HG03103 (cell line): Measurements from ENCODE around the gene TUBA1A.
"Not testable (repeated sequence)": the region's sequence is repeated elsewhere in the genome, so short reads cannot be mapped to it uniquely, and the experiment has no call there.

Source experiments
- ATAC-seq: cut with Tn5 transposase; IDR thresholded peaks from one replicate; pipeline ENCODE4 v1.9.1; 2021; ENCODE audit warnings: low read depth; ENCODE audit not compliant: unreplicated experiment

The TUBA1A gene

GRCh38 chr12:49201595-49202295 lies 12.9 kb upstream of the TUBA1A start:
- ATAC-seq = no peak

- ATAC-seq = no peak
These were observed 12.2 kb upstream of the TUBA1A start for GRCh38 chr12:49200919-49201594.

GRCh38 chr12:49198431-49199155 lies 9.7 kb upstream of the TUBA1A start:
- ATAC-seq = no peak

DNA sequence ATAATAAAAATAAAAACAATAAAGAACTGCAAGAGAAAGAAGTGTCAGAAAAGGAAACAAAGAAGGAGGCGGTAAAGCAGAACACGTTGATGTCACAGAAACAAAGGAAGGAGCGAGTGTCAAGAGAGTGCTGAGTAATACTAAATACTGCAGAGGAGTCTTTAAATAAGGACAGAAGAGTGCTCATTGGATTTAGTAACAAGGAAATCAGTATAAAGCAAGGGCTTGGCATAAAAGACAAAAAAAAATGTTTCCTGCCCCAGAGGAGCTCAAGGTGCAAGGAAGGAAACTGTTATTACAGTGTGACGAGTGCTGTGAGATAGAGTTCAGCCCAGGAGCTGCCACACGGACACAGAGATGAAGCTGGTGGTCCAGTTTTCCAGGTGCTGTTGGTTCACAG lies 8.4 kb upstream of the TUBA1A start:
- ATAC-seq = no peak

DNA sequence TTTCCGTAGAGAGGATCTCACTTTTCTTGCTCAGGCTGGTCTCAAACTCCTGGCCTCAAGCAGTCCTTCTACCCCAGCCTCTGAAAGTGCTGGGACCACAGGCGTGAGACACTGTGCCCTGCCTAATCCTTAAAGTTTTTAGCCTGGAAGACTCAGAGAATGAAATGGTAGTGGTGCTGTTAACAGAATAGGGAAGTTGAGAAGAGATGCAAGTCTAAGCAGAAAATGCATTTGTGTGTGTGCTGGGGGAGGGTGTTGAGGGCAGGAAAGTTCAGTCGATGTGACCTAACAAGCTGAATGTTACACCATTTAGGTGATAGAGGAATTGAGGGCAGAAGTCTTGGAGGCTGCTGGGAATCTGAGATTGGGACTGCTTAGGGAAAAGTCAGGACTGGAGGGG lies 6.9 kb upstream of the TUBA1A start:
- no peak for ATAC-seq

- not testable (repeated sequence) for ATAC-seq
These were observed 4.9 kb upstream of the TUBA1A start for GRCh38 chr12:49193746-49194145.

GRCh38 chr12:49191498-49191897 lies 2.6 kb upstream of the TUBA1A start:
- ATAC-seq = not testable (repeated sequence)

- no peak for ATAC-seq
These were observed 2.1 kb upstream of the TUBA1A start for GRCh38 chr12:49190974-49191373.

- no peak for ATAC-seq
These were observed 1.1 kb upstream of the TUBA1A start for GRCh38 chr12:49189731-49190716.

GRCh38 chr12:49188201-49188915 lies 522 bp downstream of the TUBA1A start:
- ATAC-seq = peak; percentile 30

DNA sequence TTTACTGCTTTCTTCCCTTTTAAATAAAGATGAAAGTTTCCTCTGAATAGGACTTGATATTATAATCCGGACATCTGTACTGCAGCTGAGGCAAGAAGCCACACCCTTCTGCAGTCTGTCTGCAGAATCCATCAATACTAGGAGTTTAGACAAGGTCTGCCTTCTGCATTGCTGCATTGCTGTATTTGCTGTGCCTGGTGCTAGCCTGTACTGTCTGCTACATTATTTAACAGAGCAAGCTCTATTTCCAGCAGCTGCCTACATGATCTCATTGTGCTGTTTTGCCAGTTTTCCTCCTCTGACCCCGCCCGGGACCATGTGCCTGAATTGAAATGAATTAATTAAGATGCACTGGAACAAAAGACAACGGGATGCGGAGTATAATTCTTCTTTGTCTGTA lies 1.7 kb downstream of the TUBA1A start:
- no peak for ATAC-seq

DNA sequence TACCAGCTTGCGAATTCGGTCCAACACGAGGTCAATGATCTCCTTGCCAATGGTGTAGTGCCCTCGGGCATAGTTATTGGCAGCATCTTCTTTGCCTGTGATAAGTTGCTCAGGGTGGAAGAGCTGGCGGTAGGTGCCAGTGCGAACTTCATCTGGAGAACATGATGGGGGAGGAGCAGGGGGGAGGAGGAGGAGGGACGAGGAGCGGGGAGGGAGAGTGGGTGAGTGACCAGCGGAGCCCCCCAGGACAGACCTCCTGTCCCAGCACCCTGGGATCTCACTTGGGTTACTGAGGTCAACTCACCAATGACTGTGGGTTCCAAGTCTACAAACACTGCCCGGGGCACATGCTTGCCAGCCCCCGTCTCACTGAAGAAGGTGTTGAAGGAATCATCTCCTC lies 2.6 kb downstream of the TUBA1A start:
- ATAC-seq = not testable (repeated sequence)

DNA sequence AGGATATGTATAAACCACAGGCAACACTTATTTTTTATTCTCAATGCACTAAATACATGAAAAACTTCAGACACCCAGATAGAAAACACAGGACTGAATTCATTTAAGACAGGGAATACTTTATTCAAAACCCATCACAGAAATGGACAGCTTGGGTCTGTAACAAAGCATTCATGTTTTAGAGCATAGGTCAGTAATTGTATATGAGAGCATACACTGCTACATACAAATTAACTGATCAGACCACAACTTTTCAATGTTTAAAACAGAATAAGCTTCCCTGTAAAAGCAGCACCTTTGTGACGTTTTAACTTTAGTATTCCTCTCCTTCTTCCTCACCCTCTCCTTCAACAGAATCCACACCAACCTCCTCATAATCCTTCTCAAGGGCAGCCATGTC lies 4.2 kb downstream of the TUBA1A start:
- not testable (repeated sequence) for ATAC-seq

DNA sequence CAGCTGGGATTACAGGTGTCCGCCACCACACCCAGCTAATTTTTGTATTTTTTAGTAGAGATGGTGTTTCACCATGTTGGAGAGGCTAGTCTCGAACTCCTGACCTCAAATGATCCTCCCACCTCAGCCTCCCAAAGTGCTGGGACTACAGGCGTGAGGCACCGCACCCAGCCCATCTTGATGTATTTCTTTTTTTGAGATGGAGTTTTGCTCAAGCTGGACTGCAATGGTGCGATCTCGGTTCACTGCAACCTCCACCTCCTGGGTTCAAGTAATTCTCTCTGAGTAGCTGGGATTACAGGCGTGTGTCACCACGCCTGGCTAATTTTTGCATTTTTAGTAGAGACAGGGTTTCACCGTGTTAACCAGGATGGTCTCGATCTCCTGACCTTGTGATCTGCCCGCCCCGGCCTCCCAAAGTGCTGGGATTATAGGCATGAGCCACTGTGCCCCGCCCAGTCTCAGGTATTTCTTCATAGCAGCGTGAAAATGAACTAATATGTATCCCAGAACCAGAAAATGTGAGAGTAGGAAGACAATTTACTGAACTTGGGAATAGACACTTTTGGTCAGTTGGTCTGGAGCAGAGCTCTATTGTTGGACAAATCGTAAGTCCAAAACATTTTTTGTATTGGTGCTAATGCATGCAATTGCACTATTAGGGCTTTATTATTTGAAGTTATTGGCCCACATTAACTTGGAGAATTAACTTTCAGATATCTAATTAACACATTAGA lies 5.5 kb downstream of the TUBA1A start:
- not testable (repeated sequence) for ATAC-seq

GRCh38 chr12:49174218-49174617 lies 14.7 kb downstream of the TUBA1A start:
- no peak for ATAC-seq

- ATAC-seq = no peak
These were observed 18.0 kb downstream of the TUBA1A start for GRCh38 chr12:49170924-49171323.

GRCh38 chr12:49165114-49165513 lies 23.8 kb downstream of the TUBA1A start:
- no peak for ATAC-seq

- ATAC-seq = not testable (repeated sequence)
These were observed 27.0 kb downstream of the TUBA1A start for GRCh38 chr12:49161901-49162300.
